Fibroblast of mammary gland (primary cell): ENCODE results near the gene PTCHD4.

Experiments
- DNase-seq: peaks from one replicate; pipeline ENCODE4 v3.0.0-alpha.2; 2010; ENCODE audit warnings: low read depth
- H3K4me3 ChIP-seq: 2 replicates; pipeline ENCODE4 v1.5.1; 2011; ENCODE audit warnings: low read depth, mild to moderate bottlenecking, low read length, moderate library complexity; ENCODE audit not compliant: control insufficient read depth
- TF ChIP-seq, protein P1 (sequence below): conservative IDR thresholded peaks from 2 replicates; pipeline ENCODE4 v1.5.1; 2011; ENCODE audit warnings: low read depth, low read length, inconsistent platforms; ENCODE audit not compliant: control insufficient read depth, insufficient read depth

Gene PTCHD4

DNA sequence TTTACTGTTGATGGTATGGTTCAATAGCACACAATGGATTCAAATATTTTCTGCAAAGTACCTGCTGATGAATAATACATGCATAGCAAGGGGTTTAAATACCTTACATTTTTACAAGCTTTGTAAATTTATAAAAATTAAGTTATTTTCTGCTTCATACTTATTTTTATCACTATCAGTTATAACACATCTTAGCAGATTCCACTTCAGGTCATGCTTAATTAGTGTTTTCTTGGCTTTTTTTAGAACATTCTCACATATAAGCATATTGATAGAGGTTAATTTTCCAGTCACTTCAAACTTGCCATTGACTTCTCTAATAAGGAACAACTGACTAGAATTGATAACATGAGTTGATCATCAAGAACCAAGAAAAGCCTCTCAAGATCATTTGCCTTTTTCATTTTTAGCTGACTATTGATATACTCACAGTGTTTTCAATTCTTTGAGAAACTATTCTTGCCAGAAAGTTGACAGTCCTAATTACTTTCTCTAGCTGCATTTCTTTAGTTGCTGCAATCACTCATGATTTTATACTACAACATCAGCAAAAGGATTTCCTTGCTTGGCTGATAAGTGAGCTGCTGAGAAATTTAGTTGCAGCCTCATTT is 25.8 kb downstream of the PTCHD4 start:
- DNase-seq: no peak
- TF ChIP-seq, protein P1, sequence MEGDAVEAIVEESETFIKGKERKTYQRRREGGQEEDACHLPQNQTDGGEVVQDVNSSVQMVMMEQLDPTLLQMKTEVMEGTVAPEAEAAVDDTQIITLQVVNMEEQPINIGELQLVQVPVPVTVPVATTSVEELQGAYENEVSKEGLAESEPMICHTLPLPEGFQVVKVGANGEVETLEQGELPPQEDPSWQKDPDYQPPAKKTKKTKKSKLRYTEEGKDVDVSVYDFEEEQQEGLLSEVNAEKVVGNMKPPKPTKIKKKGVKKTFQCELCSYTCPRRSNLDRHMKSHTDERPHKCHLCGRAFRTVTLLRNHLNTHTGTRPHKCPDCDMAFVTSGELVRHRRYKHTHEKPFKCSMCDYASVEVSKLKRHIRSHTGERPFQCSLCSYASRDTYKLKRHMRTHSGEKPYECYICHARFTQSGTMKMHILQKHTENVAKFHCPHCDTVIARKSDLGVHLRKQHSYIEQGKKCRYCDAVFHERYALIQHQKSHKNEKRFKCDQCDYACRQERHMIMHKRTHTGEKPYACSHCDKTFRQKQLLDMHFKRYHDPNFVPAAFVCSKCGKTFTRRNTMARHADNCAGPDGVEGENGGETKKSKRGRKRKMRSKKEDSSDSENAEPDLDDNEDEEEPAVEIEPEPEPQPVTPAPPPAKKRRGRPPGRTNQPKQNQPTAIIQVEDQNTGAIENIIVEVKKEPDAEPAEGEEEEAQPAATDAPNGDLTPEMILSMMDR: no peak
- H3K4me3 ChIP-seq: no peak overlapping the region

DNA sequence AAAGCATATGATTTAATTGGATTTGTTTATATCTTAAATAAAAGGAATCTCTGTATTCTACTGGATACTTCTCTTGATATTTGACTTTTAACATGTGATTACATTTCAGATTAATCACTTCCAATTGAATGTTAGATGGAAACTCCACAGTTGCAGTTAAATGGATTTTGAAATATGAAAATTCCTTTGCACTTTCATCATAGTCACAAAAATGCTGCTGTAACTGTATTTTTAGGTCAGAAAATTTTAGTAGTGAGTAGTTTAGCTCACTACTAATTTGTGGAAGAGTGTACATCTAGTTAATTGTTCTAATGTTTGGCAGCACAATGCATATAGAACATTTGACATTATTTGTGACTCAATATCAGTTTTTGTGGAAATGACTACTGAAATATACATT is 26.8 kb downstream of the PTCHD4 start:
- no peak for DNase-seq
- TF ChIP-seq, protein P1: no peak
- H3K4me3 ChIP-seq: no peak overlapping the region

DNA sequence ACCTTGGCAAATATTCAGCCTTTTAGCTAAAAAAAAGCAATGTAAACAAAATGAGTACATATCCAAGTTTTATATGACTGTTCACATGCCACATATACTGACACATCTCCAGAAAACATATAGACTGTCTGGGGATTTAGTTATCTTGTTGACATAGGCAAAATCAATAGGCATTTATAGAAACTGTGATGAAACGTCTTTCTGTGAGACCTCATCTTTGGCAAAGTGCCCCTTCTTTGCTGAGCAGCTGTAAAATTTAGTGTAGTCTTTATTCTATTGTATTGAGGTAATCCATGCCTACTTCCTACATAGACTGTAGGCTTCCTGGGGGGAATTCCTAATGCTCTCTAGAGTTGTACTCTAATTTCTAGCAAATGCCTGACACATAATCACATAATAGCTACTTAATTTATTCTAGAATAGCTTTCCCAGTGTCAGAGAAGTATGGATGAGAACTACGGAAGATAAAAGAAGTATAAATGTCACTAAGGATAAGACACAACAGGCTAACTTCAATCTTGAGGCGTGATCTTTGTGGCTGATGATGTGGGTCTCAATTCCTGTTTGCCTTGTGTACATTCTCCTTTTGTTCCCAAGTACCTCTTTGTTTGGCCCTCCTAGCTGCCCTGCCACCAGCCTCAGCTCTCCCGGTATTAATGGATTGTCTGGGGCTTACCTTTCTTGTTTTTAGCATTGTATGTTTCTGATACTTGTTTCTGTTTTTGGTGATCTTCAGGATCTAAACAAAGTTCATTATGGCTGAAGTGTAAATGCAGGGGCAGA is 30.6 kb downstream of the PTCHD4 start:
- TF ChIP-seq, protein P1: no peak
- no peak for DNase-seq
- H3K4me3 ChIP-seq: no peak overlapping the region

DNA sequence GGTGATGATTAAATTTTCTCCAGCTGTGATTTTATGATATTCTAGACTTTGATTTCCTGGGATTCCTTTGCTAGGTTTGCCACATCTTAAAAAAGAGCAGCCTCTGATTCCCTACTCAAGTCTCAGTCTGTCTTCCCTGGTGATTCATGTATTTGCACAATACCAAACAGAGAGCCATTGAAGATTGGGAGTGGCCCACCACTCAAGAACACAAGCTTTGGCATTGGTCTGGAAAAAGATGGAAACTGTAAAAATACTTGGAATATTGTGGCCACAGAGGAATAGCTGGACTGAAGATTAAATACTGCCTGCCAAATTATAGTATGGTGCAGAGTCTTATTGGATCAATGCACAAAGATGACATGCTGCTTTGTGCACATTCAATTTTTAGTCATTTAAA is 32.9 kb downstream of the PTCHD4 start:
- TF ChIP-seq, protein P1: no peak
- H3K4me3 ChIP-seq: no peak overlapping the region
- peak; percentile 57 for DNase-seq

DNA sequence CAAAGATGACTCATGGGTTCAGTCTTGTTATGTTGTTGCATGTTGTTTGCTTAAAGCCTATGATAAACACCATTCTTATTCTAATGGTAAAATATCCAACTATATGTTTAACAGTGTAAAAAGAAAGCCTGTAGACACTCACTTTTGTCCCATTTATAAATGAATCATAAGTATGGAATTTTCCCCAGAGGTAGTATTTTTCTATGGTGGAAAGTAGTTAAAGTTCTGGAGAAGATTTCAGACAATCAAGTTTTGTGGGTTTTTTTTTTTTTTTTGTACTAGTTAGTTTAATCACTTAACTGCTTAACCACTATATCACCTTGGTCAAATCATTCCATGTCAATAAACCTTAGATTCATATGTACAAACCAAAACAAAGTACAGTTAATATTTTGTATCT is 35.8 kb downstream of the PTCHD4 start:
- DNase-seq: no peak
- H3K4me3 ChIP-seq: no peak overlapping the region
- TF ChIP-seq, protein P1: no peak

DNA sequence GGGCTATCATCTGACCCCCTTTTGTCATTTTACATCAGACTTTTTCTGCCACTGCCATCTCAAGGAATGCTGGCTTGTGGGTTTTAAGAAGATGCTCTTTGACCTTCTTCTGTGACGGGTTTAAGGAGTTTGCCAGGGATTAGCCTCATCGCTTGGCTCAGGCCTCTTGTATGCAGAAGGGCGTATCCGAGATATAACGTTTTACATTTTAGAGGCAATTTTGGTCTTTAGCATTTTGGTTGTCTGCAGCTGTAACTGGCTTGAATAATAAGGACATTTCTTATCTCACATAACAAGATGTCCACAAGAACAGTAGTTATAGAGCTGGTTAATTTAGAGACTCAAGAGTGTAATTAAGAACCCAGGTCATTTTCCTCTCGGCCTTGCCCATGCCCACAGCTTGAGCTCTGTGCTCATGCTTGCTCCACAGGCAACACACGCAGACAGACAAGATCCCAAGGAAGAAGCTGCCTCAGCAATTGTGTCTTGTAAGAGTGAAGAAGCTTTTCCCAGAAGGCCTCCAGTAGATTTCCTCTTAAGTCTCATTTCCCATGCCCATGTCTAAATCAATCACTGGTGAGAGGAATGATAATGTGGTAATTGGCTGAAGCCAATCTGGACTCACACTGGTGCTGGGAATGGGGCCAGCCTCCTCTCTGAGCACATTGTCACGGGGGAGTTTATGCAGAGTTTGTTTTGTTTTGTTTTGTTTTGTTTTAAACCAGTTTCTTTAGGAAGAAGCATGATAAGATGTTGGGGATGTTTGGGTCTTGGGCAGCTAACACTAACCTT is 36.8 kb downstream of the PTCHD4 start:
- DNase-seq: peak; percentile 61
- TF ChIP-seq, protein P1: no peak
- no peak overlapping the region for H3K4me3 ChIP-seq
